Colon (tissue), 2 donors: ENCODE data around the gene YWHAE.
"Not testable (repeated sequence)": the region's sequence is repeated elsewhere in the genome, so short reads cannot be mapped to it uniquely, and the experiment has no call there.

Source experiments
- FAIRE-seq: peaks from 2 replicates; lab custom pipeline; 2012; peaks lifted over from hg19 to GRCh38; lab: Jason Lieb, UNC
- donor health status: control.
- donor health status: control.

The YWHAE gene

DNA sequence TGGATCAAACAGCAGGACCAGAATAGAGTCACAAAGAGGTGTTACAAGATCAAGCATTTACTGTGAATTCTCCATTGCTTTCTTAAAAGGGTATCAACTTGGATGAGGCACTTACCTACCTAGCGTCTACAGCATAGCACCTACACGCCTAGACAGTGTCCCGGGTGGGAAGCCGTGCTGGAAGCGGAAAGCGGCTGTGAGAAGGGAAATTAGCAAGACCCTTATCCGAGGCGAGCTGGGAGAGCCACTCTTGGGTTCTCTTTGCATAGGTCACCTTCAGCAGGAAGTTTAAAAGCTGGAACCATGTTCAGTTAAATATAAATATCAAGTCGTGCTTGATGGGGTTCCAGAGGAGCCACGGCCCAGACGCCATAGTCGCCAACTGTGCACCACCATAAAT is 74.3 kb downstream of the YWHAE start:
- no peak for FAIRE-seq

DNA sequence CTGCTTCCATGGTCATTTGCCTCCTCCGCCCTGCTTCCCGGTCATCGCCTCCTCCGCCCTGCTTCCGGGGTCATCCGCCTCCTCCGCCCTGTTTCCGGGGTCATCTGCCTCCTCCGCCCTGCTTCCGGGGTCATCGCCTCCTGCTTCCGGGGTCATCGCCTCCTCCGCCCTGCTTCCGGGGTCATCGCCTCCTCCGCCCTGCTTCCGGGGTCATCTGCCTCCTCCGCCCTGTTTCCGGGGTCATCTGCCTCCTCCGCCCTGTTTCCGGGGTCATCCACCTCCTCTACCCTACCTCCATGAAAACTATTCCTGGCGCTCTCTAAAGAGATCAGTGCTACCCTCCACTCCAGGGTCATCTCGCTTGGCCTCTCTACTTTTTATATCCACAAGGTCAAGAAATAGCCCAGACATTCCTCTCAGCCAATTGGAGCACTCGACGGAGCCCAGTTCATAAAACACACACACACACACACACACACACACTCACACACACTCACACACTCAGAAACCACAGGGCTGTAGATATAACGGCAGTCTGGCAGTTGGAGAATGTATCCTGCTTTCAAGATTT is 75.7 kb downstream of the YWHAE start:
- FAIRE-seq = no peak

DNA sequence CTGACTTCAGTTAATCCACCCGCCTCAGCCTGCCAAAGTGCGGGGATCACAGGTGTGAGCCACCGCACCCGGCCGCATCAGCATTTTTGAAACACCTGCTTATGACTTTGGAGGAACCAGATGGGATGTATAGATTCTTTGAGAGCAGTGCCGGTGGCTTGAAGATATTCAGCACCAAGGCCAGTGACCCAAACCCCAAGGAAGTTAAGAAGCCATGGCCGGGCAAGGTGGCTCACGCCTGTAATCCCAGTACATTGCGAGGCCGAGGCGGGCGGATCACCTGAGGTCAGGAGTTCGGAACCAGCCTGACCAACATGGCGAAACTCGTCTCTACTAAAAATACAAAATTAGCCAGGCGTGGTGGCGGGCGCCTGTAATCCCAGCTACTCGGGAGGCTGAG is 76.7 kb downstream of the YWHAE start:
- FAIRE-seq = no peak

DNA sequence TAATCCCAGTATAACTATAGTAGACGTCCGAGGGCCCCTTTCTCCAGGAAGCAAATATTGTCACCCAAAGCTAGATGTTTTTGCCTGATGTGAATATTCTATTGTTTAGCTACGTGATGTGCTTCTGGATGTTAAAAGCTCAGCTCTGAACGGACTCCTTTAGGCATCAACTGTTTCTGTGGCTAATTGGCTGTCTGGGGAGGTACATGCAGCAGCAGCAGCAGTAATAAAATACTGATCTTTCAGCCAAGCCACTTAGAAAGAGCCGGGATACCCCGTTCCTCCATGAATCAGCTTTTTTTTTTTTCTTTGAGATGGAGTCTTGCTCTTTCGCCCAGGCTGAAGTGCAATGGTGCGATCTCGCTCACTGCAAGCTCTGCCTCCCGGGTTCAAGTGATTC is 77.5 kb downstream of the YWHAE start:
- no peak for FAIRE-seq

DNA sequence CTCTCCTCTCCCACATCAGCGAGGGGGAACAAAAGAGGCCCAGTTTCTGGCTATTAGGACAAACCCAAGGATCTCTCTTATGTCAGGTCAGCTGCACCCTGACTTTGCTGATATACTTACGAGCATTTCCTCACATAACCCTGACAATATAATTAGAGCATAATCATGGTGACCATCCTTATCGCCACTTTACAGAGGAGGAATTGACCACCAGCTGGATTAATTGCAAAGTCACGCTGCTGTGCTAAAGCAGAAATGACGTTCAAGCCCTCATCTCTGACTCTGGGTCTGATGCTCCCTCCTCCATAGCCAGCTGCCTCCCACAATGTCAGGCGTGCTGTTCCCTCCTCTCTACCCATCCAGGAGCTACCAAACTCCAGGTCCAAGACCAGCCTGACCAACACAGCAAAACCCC is 78.0 kb downstream of the YWHAE start:
- FAIRE-seq = no peak

DNA sequence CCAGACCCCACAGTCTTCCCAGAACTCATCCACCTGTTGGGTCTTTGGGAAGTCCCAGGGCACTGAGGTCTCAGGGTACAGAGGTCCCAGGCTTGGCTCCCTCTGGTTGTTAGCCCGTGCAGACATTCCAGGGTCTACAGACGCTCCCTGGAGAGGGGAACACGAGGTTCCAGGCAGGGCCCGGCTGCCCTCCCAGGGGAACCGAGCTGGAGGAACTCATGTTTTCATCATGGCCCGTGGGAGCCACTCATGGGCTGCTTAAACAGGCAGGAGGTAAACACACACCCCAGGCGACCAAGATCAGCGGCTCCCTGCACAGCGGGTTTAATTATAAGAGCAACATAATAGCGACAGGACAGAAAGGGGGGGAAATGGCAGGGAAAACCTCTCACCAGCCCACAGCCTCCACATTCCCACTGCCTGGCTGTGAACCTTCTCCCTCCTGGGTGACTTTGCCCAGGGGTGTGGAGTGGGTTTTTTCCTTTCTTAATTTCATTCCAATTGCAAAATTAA is 84.1 kb downstream of the YWHAE start:
- FAIRE-seq = no peak

DNA sequence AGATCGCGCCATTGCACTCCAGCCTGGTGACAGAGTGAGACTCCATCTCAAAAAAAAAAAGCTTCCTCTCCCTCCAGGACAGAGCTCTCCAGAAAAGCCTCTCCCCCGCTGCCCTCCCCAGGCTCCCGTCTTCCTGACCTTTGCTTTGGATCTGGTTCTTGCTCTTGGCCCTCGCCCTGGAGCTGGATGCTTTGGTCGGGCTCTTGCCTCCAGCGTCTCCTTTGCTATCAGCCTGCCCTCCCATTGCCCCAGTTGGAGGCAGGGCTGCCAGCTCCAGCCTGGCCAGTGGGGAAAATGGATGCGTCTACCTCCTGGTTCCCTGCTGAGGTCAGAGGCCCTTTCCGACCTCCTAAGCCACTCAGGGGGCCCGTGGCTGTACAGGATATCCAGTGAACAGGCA is 84.6 kb downstream of the YWHAE start:
- FAIRE-seq = no peak

DNA sequence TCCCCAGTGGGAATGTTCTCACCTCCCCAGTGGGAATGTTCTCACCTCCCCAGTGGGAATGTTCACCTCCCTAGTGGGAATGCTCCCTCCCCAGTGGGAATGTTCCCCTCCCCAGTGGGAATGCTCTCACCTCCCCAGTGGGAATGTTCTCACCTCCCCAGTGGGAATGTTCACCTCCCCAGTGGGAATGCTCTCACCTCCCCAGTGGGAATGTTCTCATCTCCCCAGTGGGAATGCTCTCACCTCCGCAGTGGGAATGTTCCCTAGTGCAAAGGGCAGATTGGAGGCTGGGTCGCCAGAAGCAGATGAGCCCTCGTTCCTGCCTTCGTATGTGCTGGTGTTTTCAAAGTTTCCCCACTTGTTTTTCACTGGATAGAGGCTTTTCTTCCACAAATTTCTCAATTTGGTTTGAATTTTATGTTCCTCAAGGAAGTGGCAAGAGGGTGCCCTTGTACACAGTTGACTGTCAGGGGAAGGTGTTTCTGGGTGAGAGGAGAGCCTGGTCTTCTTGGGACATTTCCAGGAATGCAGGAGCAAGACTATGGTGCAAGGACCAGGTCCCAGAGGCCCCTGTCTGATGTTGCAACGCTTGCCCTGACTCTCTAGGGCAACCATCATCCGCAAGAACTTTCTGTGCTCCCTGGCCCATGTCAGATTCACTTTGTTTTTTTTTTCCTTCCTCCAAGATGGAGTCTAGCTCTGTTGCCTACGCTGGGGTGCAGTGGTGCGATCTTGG is 86.6 kb downstream of the YWHAE start:
- no peak for FAIRE-seq

DNA sequence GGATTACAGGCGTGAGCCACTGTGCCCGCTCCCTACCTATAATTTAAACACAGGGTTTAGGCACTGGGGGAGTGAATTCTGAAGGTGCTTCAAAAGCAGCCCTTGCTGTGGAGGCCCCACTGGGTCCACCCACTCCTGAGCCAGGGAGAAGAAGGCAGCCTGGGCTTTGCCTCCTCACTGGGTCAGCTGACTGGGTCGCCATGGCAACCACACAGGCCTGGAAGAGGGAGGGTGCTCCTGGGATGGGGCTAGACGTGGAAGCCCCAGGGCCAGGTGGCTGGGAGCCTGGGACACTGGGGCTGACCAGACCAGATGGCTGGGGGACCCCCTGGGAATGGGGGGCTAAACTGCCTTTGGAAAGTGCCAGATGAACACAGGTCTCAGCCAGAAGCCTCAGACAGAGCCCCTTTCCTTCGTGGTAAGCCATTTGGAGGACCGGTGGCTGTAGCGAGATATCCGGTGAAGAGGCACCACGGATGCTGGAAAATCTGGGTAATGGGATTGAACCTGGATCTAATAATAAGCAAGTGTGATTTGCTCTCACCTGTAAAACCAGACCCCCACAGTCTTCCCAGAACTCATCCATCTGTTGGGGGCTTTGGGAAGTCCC is 87.7 kb downstream of the YWHAE start:
- FAIRE-seq = no peak

DNA sequence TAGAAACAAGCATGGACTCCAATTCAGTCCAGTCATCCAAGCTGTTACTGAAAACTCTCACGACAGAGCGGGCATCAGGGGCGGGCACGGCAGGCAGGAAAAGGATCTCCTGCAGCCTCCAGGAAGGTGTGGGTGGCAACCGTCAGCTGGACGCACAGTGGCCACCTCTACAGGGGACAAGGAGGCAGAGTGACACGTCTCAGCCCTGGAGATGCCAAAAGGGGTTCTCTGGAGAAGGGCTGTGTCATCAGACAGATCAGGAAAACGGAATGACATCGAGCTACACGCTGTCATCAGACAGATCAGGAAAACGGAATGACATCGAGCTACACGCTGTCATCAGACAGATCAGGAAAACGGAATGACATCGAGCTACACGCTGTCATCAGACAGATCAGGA is 92.2 kb downstream of the YWHAE start:
- FAIRE-seq = not testable (repeated sequence)

DNA sequence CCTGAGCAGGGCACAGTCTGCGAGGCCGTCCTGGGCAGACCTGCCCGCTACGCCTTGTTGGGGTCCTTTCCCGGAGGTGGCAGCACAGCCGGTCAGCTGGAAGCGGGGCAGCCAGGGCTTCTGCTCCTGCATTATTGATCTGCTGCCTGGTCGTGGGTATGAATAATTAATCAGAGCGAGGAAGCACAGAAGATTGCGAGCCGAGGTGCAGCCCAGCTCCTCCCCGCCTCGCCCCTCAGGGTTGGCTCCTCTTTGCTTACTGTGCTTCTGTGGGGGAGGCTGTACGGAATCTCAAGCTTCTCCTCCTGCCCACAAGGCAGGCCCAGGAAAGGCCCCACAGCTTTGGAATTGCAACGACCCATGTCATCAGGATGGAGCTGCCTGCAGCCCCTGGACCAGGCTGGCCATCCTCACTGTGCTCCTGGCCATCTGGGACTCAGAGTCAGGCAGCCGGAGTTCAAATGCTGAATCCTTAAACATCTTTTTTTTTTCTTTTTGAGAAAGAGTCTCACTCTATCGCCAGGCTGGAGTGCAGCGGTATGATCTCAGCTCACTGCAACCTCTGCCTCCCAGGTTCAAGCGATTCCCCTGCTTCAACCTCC is 95.0 kb downstream of the YWHAE start:
- FAIRE-seq = no peak

DNA sequence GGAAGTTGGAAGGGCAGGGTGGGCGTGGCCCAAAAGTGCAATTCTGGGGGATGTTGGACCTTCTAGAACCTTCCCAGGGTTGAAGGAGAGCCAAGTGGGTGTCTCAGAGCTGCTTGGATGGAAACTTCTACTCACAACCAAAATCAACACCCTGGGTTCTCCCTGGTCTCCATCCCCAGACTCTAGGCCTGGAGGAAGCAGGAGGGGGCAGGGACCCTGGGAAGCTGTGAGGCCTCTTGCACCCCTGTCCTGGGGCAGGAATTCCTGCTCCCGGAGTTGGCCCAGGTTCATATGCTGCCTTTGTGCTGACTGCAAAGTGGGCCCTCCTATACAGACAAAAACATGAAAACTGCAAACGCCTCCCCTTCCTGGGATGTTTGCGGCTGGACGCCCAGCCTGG is 95.5 kb downstream of the YWHAE start:
- no peak for FAIRE-seq

DNA sequence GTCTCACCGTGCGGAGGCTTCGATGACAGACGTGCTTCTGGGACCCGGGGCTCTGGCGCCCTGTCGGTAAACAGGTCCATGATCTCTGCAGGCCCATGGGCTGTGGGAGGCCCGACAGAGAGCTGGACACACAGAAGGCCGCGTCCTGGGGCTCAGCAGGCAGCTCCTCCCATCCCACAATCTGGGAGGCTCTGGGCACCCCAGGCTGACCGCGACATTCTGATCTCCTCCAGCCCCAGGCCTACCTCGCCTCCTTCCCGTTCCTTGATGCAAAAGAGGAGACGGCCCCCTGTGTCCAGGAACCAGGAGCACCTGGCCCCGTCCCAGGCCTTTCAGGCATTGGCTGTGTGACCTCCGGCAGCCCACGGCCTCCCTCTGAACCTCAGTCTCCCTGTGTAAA is 97.3 kb downstream of the YWHAE start:
- no peak for FAIRE-seq

DNA sequence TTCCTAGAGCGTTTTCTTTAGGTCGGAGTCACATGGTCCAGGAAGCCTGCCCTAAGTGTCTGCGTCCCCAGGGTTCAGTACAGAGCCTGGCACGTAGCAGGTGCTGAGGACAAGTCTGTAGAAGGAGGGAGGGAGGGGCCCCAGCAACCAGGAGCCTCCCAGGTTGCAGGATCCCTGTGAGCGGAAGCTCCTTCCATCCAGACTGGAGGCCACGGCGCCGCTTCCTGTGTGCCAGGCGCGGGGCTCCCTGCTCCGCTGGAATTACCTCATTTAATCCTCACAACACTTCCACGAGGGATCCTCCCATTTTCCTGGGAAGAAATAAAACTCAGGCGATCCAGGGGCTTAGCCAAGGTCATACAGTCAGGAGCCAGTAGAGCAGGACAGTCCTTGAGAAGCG is 98.5 kb downstream of the YWHAE start:
- FAIRE-seq = no peak

DNA sequence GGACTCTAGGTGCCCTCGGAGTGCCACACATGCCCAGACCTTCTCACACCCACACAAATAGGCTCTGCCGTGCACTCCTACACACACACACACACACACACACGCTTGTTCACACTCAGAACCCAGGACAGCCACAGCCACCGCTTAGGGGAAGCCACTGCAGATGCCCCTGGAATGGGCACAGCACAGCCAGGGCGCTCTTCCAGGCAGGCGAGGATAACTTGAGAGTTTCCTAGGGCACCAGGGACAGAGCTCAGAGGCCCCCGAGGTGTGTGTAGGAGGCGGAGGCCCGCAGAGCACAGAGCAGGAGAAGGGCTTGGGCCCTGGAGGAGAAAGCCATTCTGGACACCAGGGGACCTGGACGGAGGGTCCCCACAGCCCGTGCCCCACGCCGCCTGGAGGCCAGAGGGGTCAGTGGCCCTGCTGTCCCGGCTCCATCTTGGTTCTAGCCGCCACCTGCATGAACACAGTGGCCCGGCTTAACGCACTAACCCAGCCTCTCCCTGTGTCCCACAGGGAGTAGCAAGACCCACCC is 99.6 kb downstream of the YWHAE start:
- no peak for FAIRE-seq

DNA sequence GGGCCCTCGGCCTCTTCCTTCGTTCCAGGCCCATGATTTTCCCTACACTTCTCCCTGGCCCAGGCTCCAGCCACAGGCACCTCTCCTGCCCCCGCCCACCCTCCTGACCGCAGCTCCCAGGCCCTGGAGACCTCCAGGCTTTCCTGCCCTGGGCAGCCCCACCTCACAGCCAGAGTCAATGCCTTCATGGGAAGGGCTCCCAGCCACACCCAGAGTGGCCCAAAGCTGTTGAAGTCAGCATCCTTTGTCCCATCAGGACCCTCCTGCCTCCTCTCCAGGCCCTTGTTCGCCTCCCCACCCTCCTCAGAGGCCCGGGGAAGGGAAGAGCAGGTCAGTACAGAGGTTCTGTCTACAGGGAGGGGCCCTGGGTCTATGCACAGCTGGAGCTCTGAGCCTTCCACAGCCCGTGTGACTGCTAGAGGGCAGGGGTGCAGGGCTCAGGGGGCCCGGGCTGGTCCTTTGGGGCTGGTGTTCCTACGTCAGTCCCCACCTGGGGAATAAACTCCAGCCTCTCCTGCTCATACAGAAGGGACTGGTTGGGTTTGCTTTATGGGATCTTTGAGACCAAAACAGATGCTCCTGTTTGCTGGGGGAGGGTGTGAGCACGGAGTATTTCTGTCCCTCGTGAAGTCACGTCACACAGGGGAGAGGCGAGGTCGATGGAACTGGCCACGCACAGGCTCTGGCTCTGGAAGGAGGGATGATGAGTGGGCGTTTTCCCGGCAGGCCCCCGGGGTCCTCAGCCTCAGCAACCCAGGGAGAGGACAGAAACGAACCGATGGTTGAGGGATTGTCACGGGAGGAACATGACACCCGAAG is 100.3 kb downstream of the YWHAE start:
- FAIRE-seq = no peak

DNA sequence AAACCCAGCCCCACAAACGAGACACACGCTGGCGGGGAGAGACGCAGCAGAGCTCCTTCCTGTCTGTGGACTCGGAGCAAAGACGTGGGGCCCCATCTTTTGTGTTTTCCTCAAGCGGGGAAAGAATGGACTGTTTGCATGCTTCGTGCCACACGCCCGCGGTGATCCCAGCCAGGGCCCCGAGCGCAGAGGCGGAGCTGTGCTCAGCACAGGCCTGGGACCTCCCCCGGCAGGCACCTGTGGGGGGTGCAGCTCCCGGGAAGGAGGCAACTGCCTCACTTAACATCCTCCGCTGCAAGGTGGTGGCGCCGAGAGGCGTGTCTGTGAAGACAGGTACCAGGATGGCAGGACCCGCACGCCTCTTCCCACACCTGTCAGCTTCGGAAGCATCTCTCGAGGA is 101.4 kb downstream of the YWHAE start:
- FAIRE-seq = no peak
